ENCODE results near the gene RAB11A. TPM values are rescaled to one million over a fixed set of nuclear protein-coding genes. Genes with fewer than 3 reads are reported as not detected.

The RAB11A gene
- total RNA-seq, 1 experiment from 2014 or later, result 407 TPM

- no TSS peak for BruUV-seq (replicated peaks)
- no peaks in the 10 kb centered on the region for H3K9me3 Mint-ChIP-seq (ENCODE audit: low read depth, unreplicated experiment)
- peak overlapping the region; percentile 69 for H3K27ac Mint-ChIP-seq (ENCODE audit: unreplicated experiment)
- TF ChIP-seq CTCF (IDR thresholded peaks at IDR 0.05; ENCODE audit: unreplicated experiment), result no peak
- H3K27me3 Mint-ChIP-seq (ENCODE audit: unreplicated experiment), result no peaks in the 10 kb centered on the region
- peak; percentile 20 for DNase-seq
- intact Hi-C loops (cut with micrococcal nuclease; ENCODE audit: unreplicated experiment), result loop anchor here (10.0 kb wide), 1 partner anchor 378 kb away; no protein-coding TSS in a partner anchor
- CTCF ChIA-PET, result interaction anchor here (0.5 to 1.2 kb wide), 3 partner anchors 47 to 271 kb away, joined by 3 to 5 read pairs (median 4); no protein-coding TSS in a partner anchor
- H3K4me3 Mint-ChIP-seq (ENCODE audit: low read depth, unreplicated experiment), result peak overlapping the region; percentile 37
- peaks cover 49% of the 10 kb centered on the region for H3K4me1 Mint-ChIP-seq (ENCODE audit: low read depth, unreplicated experiment)
- H3K36me3 Mint-ChIP-seq (ENCODE audit: insufficient read depth, unreplicated experiment), result peaks cover 51% of the 10 kb centered on the region
Observed at GRCh38 chr15:65906396-65906795, 37.1 kb downstream of the RAB11A start.

- CTCF ChIA-PET, result no interaction called here
- DNase-seq, result no peak
- Mint-ChIP-seq H3K4me3 (ENCODE audit: low read depth, unreplicated experiment) (no peak overlapping the region), H3K9me3 (ENCODE audit: low read depth, unreplicated experiment) (no peaks in the 10 kb centered on the region), H3K36me3 (ENCODE audit: insufficient read depth, unreplicated experiment) (peaks cover 45% of the 10 kb centered on the region), H3K27me3 (ENCODE audit: unreplicated experiment) (no peaks in the 10 kb centered on the region), H3K27ac (ENCODE audit: unreplicated experiment) (no peak overlapping the region), H3K4me1 (ENCODE audit: low read depth, unreplicated experiment) (peaks cover 36% of the 10 kb centered on the region)
- intact Hi-C loops (cut with micrococcal nuclease; ENCODE audit: unreplicated experiment), result loop anchor here (10.0 kb wide), 1 partner anchor 377 kb away; no protein-coding TSS in a partner anchor
- BruUV-seq (replicated peaks), result no TSS peak
- no peak for TF ChIP-seq CTCF (IDR thresholded peaks at IDR 0.05; ENCODE audit: unreplicated experiment)
Observed at GRCh38 chr15:65907661-65908060, 38.4 kb downstream of the RAB11A start.

DNA sequence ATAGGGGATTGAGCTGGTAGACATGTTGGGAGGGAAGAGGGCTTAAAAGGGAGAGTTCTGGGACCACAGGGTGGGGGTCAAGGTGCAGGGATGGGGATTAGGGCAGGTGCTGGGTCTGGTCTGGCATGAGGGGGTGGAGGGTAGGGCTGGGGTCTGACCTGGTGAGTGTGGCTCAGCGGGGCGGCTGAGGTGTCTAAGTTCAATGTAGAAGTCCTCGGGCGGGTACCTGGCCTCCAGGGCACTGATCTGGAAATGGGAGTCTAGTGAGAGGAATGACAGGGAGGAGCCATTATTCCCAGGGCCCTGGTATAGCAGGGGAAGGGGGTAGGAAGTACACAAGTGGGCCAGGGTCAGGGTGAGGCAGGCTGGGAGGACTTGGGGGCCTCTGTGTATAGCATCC is 39.6 kb downstream of the RAB11A start:
- Mint-ChIP-seq H3K9me3 (ENCODE audit: low read depth, unreplicated experiment) (no peaks in the 10 kb centered on the region), H3K27me3 (ENCODE audit: unreplicated experiment) (no peaks in the 10 kb centered on the region), H3K36me3 (ENCODE audit: insufficient read depth, unreplicated experiment) (peaks cover 34% of the 10 kb centered on the region), H3K27ac (ENCODE audit: unreplicated experiment) (no peak overlapping the region), H3K4me1 (ENCODE audit: low read depth, unreplicated experiment) (peaks cover 24% of the 10 kb centered on the region), H3K4me3 (ENCODE audit: low read depth, unreplicated experiment) (no peak overlapping the region)
- no TSS peak for BruUV-seq (replicated peaks)
- CTCF ChIA-PET, result interaction anchor here (0.8 kb wide), 1 partner anchor 309 kb away, joined by 3 read pairs; no protein-coding TSS in a partner anchor
- no peak for DNase-seq
- no peak for TF ChIP-seq CTCF (IDR thresholded peaks at IDR 0.05; ENCODE audit: unreplicated experiment)
- intact Hi-C loops (cut with micrococcal nuclease; ENCODE audit: unreplicated experiment), result loop anchor here (10.0 kb wide), 1 partner anchor 376 kb away; no protein-coding TSS in a partner anchor

DNA sequence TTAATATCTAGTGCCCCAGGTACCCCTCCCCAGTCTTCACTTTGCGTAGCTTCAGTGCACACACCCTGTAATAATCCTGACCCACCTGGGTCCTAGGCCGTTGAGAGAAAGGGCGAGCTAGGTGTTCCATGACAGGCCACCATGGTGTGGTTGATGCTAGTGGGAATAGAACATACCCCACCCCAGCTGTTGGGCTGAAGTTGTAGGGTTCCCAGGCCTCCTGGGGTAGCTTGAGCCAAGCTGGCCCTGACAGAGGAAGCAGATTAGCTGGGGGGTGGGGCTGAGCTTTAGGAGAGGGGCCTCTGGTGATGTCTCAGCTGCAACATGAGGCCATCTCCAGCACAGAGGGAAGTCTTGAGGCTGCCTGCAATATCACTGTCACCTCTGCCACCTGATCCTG is 40.5 kb downstream of the RAB11A start:
- DNase-seq, result no peak
- Mint-ChIP-seq H3K9me3 (ENCODE audit: low read depth, unreplicated experiment) (no peaks in the 10 kb centered on the region), H3K4me1 (ENCODE audit: low read depth, unreplicated experiment) (peaks cover 21% of the 10 kb centered on the region), H3K36me3 (ENCODE audit: insufficient read depth, unreplicated experiment) (peaks cover 30% of the 10 kb centered on the region), H3K4me3 (ENCODE audit: low read depth, unreplicated experiment) (no peak overlapping the region), H3K27ac (ENCODE audit: unreplicated experiment) (no peak overlapping the region), H3K27me3 (ENCODE audit: unreplicated experiment) (no peaks in the 10 kb centered on the region)
- BruUV-seq (replicated peaks), result no TSS peak
- TF ChIP-seq CTCF (IDR thresholded peaks at IDR 0.05; ENCODE audit: unreplicated experiment), result no peak
- CTCF ChIA-PET, result no interaction called here
- intact Hi-C loops (cut with micrococcal nuclease; ENCODE audit: unreplicated experiment), result loop anchor here (10.0 kb wide), 1 partner anchor 375 kb away; no protein-coding TSS in a partner anchor
